Measurements from ENCODE around the gene MTHFD1. TPM values are rescaled to one million over a fixed set of nuclear protein-coding genes. Genes with fewer than 3 reads are reported as not detected.

The MTHFD1 gene
- total RNA-seq, 1 experiment from 2014 or later = 226 TPM

GRCh38 chr14:64467566-64467965, 79.4 kb downstream of the MTHFD1 start:
- Mint-ChIP-seq H3K27ac (no peak overlapping the region), H3K27me3 (ENCODE audit: low read depth) (peaks cover 3% of the 10 kb centered on the region), H3K9me3 (no peaks in the 10 kb centered on the region), H3K4me3 (no peak overlapping the region), H3K36me3 (no peaks in the 10 kb centered on the region), H3K4me1 (peaks cover 17% of the 10 kb centered on the region)
- POLR2A ChIA-PET = interaction anchor here (2.1 kb wide), 1 partner anchor 38 kb away, joined by 14 read pairs; the partner anchor contains the start of gene ZBTB1
- DNase-seq (ENCODE audit: low spot score) (no peak), ATAC-seq (no peak)
- TF ChIP-seq ZSCAN18 (CRISPR knock-in tag; IDR thresholded peaks at IDR 0.05) = no peak
- no peak for TF ChIP-seq ZBTB21 (CRISPR knock-in tag; IDR thresholded peaks at IDR 0.05; ENCODE audit: borderline replicate concordance)
- TF ChIP-seq ATF1 (CRISPR knock-in tag; IDR thresholded peaks at IDR 0.05) = no peak
- no peak for TF ChIP-seq NFYB (CRISPR knock-in tag; conservative IDR thresholded peaks at IDR 0.05; ENCODE audit: low read depth)
- TF ChIP-seq NR1H2 (CRISPR knock-in tag; IDR thresholded peaks at IDR 0.05) = no peak
- no peak for TF ChIP-seq ETV6 (CRISPR knock-in tag; IDR thresholded peaks at IDR 0.05)
- TF ChIP-seq USF1 (CRISPR knock-in tag; IDR thresholded peaks at IDR 0.05) = no peak
- no peak for TF ChIP-seq ARID4B (CRISPR knock-in tag; IDR thresholded peaks at IDR 0.05; ENCODE audit: borderline replicate concordance)
- no peak for TF ChIP-seq JUN (CRISPR knock-in tag; IDR thresholded peaks at IDR 0.05)
- no peak for TF ChIP-seq GTF2I (CRISPR knock-in tag; conservative IDR thresholded peaks at IDR 0.05)
- CTCF ChIA-PET = interaction anchor here (1.3 to 2.2 kb wide), 2 partner anchors 42 to 43 kb away, joined by 3 to 5 read pairs; no protein-coding TSS in a partner anchor

- Mint-ChIP-seq H3K4me3 (no peak overlapping the region), H3K27ac (no peak overlapping the region), H3K4me1 (peaks cover 17% of the 10 kb centered on the region), H3K36me3 (no peaks in the 10 kb centered on the region), H3K9me3 (no peaks in the 10 kb centered on the region), H3K27me3 (ENCODE audit: low read depth) (peaks cover 3% of the 10 kb centered on the region)
- ChIA-PET POLR2A (no interaction called here), CTCF (interaction anchor here (1.3 kb wide), 1 partner anchor 43 kb away, joined by 3 read pairs; no protein-coding TSS in a partner anchor)
- ATAC-seq = no peak
- no peak for DNase-seq (ENCODE audit: low spot score)
- TF ChIP-seq ZBTB21 (CRISPR knock-in tag; IDR thresholded peaks at IDR 0.05; ENCODE audit: borderline replicate concordance) = no peak
- no peak for TF ChIP-seq EMX1 (CRISPR knock-in tag; IDR thresholded peaks at IDR 0.05)
- no peak for TF ChIP-seq ZNF232 (CRISPR knock-in tag; IDR thresholded peaks at IDR 0.05)
- no peak for TF ChIP-seq ARID4B (CRISPR knock-in tag; IDR thresholded peaks at IDR 0.05; ENCODE audit: borderline replicate concordance)
- TF ChIP-seq CDX4 (CRISPR knock-in tag; IDR thresholded peaks at IDR 0.05; ENCODE audit: borderline replicate concordance) = no peak
- no peak for TF ChIP-seq RORB (CRISPR knock-in tag; IDR thresholded peaks at IDR 0.05)
- TF ChIP-seq ESRRA (CRISPR knock-in tag; IDR thresholded peaks at IDR 0.05; ENCODE audit: borderline replicate concordance) = no peak
- TF ChIP-seq ZNF121 (CRISPR knock-in tag; IDR thresholded peaks at IDR 0.05) = no peak
- TF ChIP-seq FOXK1 (CRISPR knock-in tag; IDR thresholded peaks at IDR 0.05) = no peak
- TF ChIP-seq CTCF (IDR thresholded peaks at IDR 0.05) = no peak
- no peak for TF ChIP-seq SOX15 (CRISPR knock-in tag; IDR thresholded peaks at IDR 0.05)
- no peak for TF ChIP-seq ERG (CRISPR knock-in tag; IDR thresholded peaks at IDR 0.05)
Measured at GRCh38 chr14:64468451-64468850, 80.3 kb downstream of the MTHFD1 start.
